Progenitor cell of endocrine pancreas (in vitro differentiated cells): ENCODE measurements around the gene STARD9. TPM values are rescaled to one million over a fixed set of nuclear protein-coding genes. Genes with fewer than 3 reads are reported as not detected.

Experiments used
- DNase-seq: peaks from one replicate; pipeline ENCODE4 v3.0.0; 2021; ENCODE audit warnings: low spot score; ENCODE audit not compliant: unreplicated experiment
- H3K27ac Mint-ChIP-seq: 2 replicates; pipeline ENCODE4 v1.8.0; 2021; ENCODE audit warnings: mild to moderate bottlenecking, moderate library complexity, mixed read lengths
- H3K27me3 Mint-ChIP-seq: 2 replicates; pipeline ENCODE4 v1.8.0; 2021; ENCODE audit warnings: mixed read lengths
- H3K36me3 Mint-ChIP-seq: 2 replicates; pipeline ENCODE4 v1.8.0; 2022; ENCODE audit warnings: mixed read lengths; ENCODE audit not compliant: insufficient read depth
- H3K4me1 Mint-ChIP-seq: 2 replicates; pipeline ENCODE4 v1.8.0; 2021; ENCODE audit warnings: low read depth, mixed read lengths
- H3K4me3 Mint-ChIP-seq: 2 replicates; pipeline ENCODE4 v1.8.0; 2021; ENCODE audit warnings: low read depth, mild to moderate bottlenecking, moderate library complexity, mixed read lengths
- H3K9me3 Mint-ChIP-seq: 2 replicates; pipeline ENCODE4 v1.8.0; 2021; ENCODE audit warnings: low read depth, mixed read lengths
- total RNA-seq: library from RNA; stranded (reverse); gene quantifications from 2 replicates; pipeline ENCODE4 v1.2.1, GENCODE V29; 2021
- TF ChIP-seq, protein P1 (sequence below): fragments of 200-600 bp; sonication (generic); IDR thresholded peaks from one replicate; pipeline ENCODE4 v1.5.0; 2021; ENCODE audit warnings: antibody characterized with exemption, mild to moderate bottlenecking; ENCODE audit not compliant: unreplicated experiment

The STARD9 gene
- total RNA-seq, 1 donor from 2014 or later = 1.8 TPM

GRCh38 chr15:42632105-42632675 is 56.8 kb downstream of the STARD9 start:
- Mint-ChIP-seq H3K9me3 (peaks cover 8% of the 10 kb centered on the region), H3K4me3 (no peak overlapping the region), H3K4me1 (no peaks in the 10 kb centered on the region), H3K27me3 (no peaks in the 10 kb centered on the region), H3K27ac (no peak overlapping the region), H3K36me3 (peaks cover 2% of the 10 kb centered on the region)
- TF ChIP-seq, protein P1, sequence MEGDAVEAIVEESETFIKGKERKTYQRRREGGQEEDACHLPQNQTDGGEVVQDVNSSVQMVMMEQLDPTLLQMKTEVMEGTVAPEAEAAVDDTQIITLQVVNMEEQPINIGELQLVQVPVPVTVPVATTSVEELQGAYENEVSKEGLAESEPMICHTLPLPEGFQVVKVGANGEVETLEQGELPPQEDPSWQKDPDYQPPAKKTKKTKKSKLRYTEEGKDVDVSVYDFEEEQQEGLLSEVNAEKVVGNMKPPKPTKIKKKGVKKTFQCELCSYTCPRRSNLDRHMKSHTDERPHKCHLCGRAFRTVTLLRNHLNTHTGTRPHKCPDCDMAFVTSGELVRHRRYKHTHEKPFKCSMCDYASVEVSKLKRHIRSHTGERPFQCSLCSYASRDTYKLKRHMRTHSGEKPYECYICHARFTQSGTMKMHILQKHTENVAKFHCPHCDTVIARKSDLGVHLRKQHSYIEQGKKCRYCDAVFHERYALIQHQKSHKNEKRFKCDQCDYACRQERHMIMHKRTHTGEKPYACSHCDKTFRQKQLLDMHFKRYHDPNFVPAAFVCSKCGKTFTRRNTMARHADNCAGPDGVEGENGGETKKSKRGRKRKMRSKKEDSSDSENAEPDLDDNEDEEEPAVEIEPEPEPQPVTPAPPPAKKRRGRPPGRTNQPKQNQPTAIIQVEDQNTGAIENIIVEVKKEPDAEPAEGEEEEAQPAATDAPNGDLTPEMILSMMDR = no peak
- no peak for DNase-seq

- Mint-ChIP-seq H3K27ac (no peak overlapping the region), H3K9me3 (no peaks in the 10 kb centered on the region), H3K4me1 (no peaks in the 10 kb centered on the region), H3K27me3 (no peaks in the 10 kb centered on the region), H3K4me3 (no peak overlapping the region), H3K36me3 (no peaks in the 10 kb centered on the region)
- TF ChIP-seq, protein P1 = no peak
- no peak for DNase-seq
These were observed 64.7 kb downstream of the STARD9 start for GRCh38 chr15:42640109-42640508.

- Mint-ChIP-seq H3K27ac (no peak overlapping the region), H3K36me3 (no peaks in the 10 kb centered on the region), H3K9me3 (no peaks in the 10 kb centered on the region), H3K27me3 (no peaks in the 10 kb centered on the region), H3K4me3 (no peak overlapping the region), H3K4me1 (no peaks in the 10 kb centered on the region)
- DNase-seq = peak; percentile 25
- TF ChIP-seq, protein P1 = peak; percentile 79
These were observed 75.0 kb downstream of the STARD9 start for GRCh38 chr15:42650208-42651066.

DNA sequence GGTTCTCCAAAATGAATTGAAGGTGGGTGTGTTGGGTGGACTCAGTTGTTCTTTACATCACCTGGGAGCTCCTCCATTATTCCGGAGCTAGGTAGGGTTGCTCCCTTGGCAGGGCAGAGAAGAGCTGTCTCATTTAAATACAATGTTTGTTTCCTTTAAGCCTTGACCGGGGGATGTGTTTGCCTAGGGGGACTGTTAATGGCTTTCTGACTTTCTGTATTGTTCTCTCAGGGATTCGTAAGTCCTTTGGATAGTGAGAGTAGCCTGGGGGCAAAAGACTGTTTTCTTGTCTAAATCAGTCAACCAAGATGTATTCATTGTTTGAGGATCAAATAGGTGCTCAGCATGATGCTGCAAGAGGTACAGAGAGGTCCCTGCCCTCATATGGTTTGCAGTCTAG is 90.4 kb downstream of the STARD9 start:
- TF ChIP-seq, protein P1 = no peak
- peaks cover 2% of the 10 kb centered on the region for H3K4me1 Mint-ChIP-seq
- H3K36me3 Mint-ChIP-seq = no peaks in the 10 kb centered on the region
- no peaks in the 10 kb centered on the region for H3K27me3 Mint-ChIP-seq
- H3K27ac Mint-ChIP-seq = no peak overlapping the region
- H3K9me3 Mint-ChIP-seq = peaks cover 3% of the 10 kb centered on the region
- no peak for DNase-seq
- no peak overlapping the region for H3K4me3 Mint-ChIP-seq

GRCh38 chr15:42667855-42668254 is 92.4 kb downstream of the STARD9 start:
- TF ChIP-seq, protein P1 = no peak
- peaks cover 3% of the 10 kb centered on the region for H3K9me3 Mint-ChIP-seq
- H3K36me3 Mint-ChIP-seq = no peaks in the 10 kb centered on the region
- DNase-seq = no peak
- no peaks in the 10 kb centered on the region for H3K27me3 Mint-ChIP-seq
- H3K4me3 Mint-ChIP-seq = no peak overlapping the region
- peaks cover 9% of the 10 kb centered on the region for H3K4me1 Mint-ChIP-seq
- H3K27ac Mint-ChIP-seq = no peak overlapping the region
